Measurements from ENCODE around the gene MAPK13. TPM values are rescaled to one million over a fixed set of nuclear protein-coding genes. Genes with fewer than 3 reads are reported as not detected.

The MAPK13 gene
- total RNA-seq, 1 experiment from 2014 or later, result 47.3 TPM

- Histone ChIP-seq H3K4me1 (ENCODE audit: control insufficient read depth in 1 of 2, insufficient read depth in 2 of 2, low read length in 2 of 2) (peaks cover 19 to 57% of the 10 kb centered on the region in 2 experiments), H2AFZ (ENCODE audit: low read depth, low read length, poor library complexity, severe bottlenecking) (no peak overlapping the region), H4K20me1 (ENCODE audit: insufficient read depth) (no peaks in the 10 kb centered on the region), H3K9me2 (ENCODE audit: insufficient read depth) (no peaks in the 10 kb centered on the region), H3K9ac (ENCODE audit: low read length) (no peak overlapping the region), H3K4me3 (replicated peaks in 1 of 2; ENCODE audit: low read depth in 1 of 2, low read length in 2 of 2) (peak overlapping the region in 1 of 2 experiments; percentile 12; a peak in 1 of 4 replicates), H3K27me3 (ENCODE audit: insufficient read depth, low read length) (no peaks in the 10 kb centered on the region), H3K4me2 (ENCODE audit: low read length) (peak overlapping the region; percentile 62), H3K36me3 (ENCODE audit: control insufficient read depth in 1 of 2, insufficient read depth in 2 of 2, low read length in 2 of 2) (no peaks in the 10 kb centered on the region), H3K79me2 (ENCODE audit: insufficient read depth, low read length) (no peaks in the 10 kb centered on the region), H3K27ac (ENCODE audit: low read depth, low read length) (no peak overlapping the region), H3K9me3 (ENCODE audit: control insufficient read depth in 1 of 2, insufficient read depth in 1 of 2, low read depth in 1 of 2, low read length in 2 of 2) (no peaks in the 10 kb centered on the region)
- intact Hi-C loops (cut with micrococcal nuclease), result no loop called here
- RAD21 ChIA-PET (ENCODE audit: low non-redundant PET in 1 of 2, low total read pairs in 2 of 2, uncharacterized antibody in 2 of 2, unreplicated experiment in 2 of 2), result no interaction called here
- ATAC-seq (no peak), DNase-seq (ENCODE audit: low read depth, low spot score) (no peak)
- POLR2A ChIA-PET, result no interaction called here
- TF ChIP-seq CBX3 (IDR thresholded peaks at IDR 0.05; ENCODE audit: low read depth) (no peak), CEBPB (IDR thresholded peaks at IDR 0.05; ENCODE audit: low read depth) (no peak), POLR2AphosphoS5 (IDR thresholded peaks at IDR 0.05; ENCODE audit: low read depth, low read length) (no peak), ELF1 (IDR thresholded peaks at IDR 0.05; ENCODE audit: borderline replicate concordance, low read depth) (no peak), ZBTB33 (IDR thresholded peaks at IDR 0.05; ENCODE audit: extremely low read depth, insufficient replicate concordance, low read length) (no peak), REST (IDR thresholded peaks at IDR 0.05; ENCODE audit: low read depth) (no peak), EGR1 (IDR thresholded peaks at IDR 0.05; ENCODE audit: low read depth) (no peak), FOSL1 (IDR thresholded peaks at IDR 0.05; ENCODE audit: low read depth) (no peak), SRF (IDR thresholded peaks at IDR 0.05; ENCODE audit: low read depth) (no peak), RAD21 (IDR thresholded peaks at IDR 0.05; ENCODE audit: low read depth) (no peak), POLR2A (IDR thresholded peaks at IDR 0.05; ENCODE audit: borderline replicate concordance, extremely low read depth, insufficient read depth, insufficient read length) (no peak)
- no TSS peak for BruUV-seq (replicated peaks)
- CTCF ChIA-PET, result interaction anchor here (1.5 kb wide), 1 partner anchor 234 kb away, joined by 4 read pairs; no protein-coding TSS in a partner anchor
Observed at GRCh38 chr6:36126553-36127458, 3.5 kb upstream of the MAPK13 start.

All from HCT116 (cell line).